ENCODE results near the gene KCTD20. TPM values are rescaled to one million over a fixed set of nuclear protein-coding genes. Genes with fewer than 3 reads are reported as not detected.
A peak's percentile ranks its signal among the peaks of the same experiment; 100 is the strongest.
"Not testable (repeated sequence)": the region's sequence is repeated elsewhere in the genome, so short reads cannot be mapped to it uniquely, and the experiment has no call there.

KCTD20 gene
- total RNA-seq = 62.2 and 62.4 TPM in 2 replicates

GRCh38 chr6:36442671-36443470 lies at the start of gene KCTD20, which contains the start of gene PXT1:
TSS of gene KCTD20 (plus strand) at chr6:36443000. CDS start at chr6:36470098, 27,098 bp downstream.
TSS of gene PXT1 (minus strand) at chr6:36442854. CDS start at chr6:36426082, 16,772 bp downstream.
- peaks cover 28% of the 10 kb centered on the region for H3K4me1 Mint-ChIP-seq
- peak within 1 kb of the TSS; percentile 98 for H3K27ac Mint-ChIP-seq
- intact Hi-C loops (cut with micrococcal nuclease) = loop anchor here (1.0 to 5.0 kb wide), 4 partner anchors 104 to 819 kb away; partner anchors contain the start of genes SRSF3 and STK38

GRCh38 chr6:36399970-36400369 lies 42.8 kb upstream of the KCTD20 start:
- intact Hi-C loops (cut with micrococcal nuclease) = no loop called here
- peaks cover 24% of the 10 kb centered on the region for H3K27me3 Mint-ChIP-seq
- H3K4me3 Mint-ChIP-seq = no peak overlapping the region
- H3K36me3 Mint-ChIP-seq (ENCODE audit: low read depth) = no peaks in the 10 kb centered on the region
- no peak overlapping the region for H3K27ac Mint-ChIP-seq
- H3K9me3 Mint-ChIP-seq = no peaks in the 10 kb centered on the region
- no peaks in the 10 kb centered on the region for H3K4me1 Mint-ChIP-seq
- no peak for DNase-seq

More at GRCh38 chr6:36442671-36443470, at the start of gene KCTD20, which contains the start of gene PXT1:
- Mint-ChIP-seq H3K27me3 (no peaks in the 10 kb centered on the region), H3K4me3 (peak within 1 kb of the TSS; percentile 96), H3K9me3 (no peaks in the 10 kb centered on the region), H3K36me3 (ENCODE audit: low read depth) (peaks cover 14% of the 10 kb centered on the region)
- DNase-seq = peak; percentile 96

GRCh38 chr6:36402481-36402880 lies 40.3 kb upstream of the KCTD20 start:
- no peak for DNase-seq
- H3K27ac Mint-ChIP-seq = no peak overlapping the region
- peaks cover 26% of the 10 kb centered on the region for H3K27me3 Mint-ChIP-seq
- H3K4me1 Mint-ChIP-seq = no peaks in the 10 kb centered on the region
- intact Hi-C loops (cut with micrococcal nuclease) = no loop called here
- no peaks in the 10 kb centered on the region for H3K36me3 Mint-ChIP-seq (ENCODE audit: low read depth)
- no peaks in the 10 kb centered on the region for H3K9me3 Mint-ChIP-seq
- H3K4me3 Mint-ChIP-seq = no peak overlapping the region

- DNase-seq = no peak
- intact Hi-C loops (cut with micrococcal nuclease) = no loop called here
- Mint-ChIP-seq H3K4me3 (no peak overlapping the region), H3K9me3 (no peaks in the 10 kb centered on the region), H3K4me1 (no peaks in the 10 kb centered on the region), H3K36me3 (ENCODE audit: low read depth) (no peaks in the 10 kb centered on the region), H3K27ac (no peak overlapping the region), H3K27me3 (peaks cover 28% of the 10 kb centered on the region)
Measured at GRCh38 chr6:36404164-36404563, 38.6 kb upstream of the KCTD20 start.

GRCh38 chr6:36409718-36410117 lies 33.1 kb upstream of the KCTD20 start:
- H3K27ac Mint-ChIP-seq; H3K4me1 Mint-ChIP-seq; intact Hi-C loops (cut with micrococcal nuclease); H3K4me3 Mint-ChIP-seq; H3K36me3 Mint-ChIP-seq (ENCODE audit: low read depth); H3K9me3 Mint-ChIP-seq; DNase-seq: not testable (repeated sequence)
- H3K27me3 Mint-ChIP-seq = peaks cover 20% of the 10 kb centered on the region

- Mint-ChIP-seq H3K36me3 (ENCODE audit: low read depth) (no peaks in the 10 kb centered on the region), H3K4me3 (no peak overlapping the region), H3K27ac (no peak overlapping the region), H3K4me1 (no peaks in the 10 kb centered on the region), H3K9me3 (no peaks in the 10 kb centered on the region), H3K27me3 (peaks cover 18% of the 10 kb centered on the region)
- DNase-seq = no peak
- intact Hi-C loops (cut with micrococcal nuclease) = no loop called here
Measured at GRCh38 chr6:36413489-36414480, 29.0 kb upstream of the KCTD20 start.

- Mint-ChIP-seq H3K27ac (no peak overlapping the region), H3K36me3 (ENCODE audit: low read depth) (no peaks in the 10 kb centered on the region), H3K27me3 (peaks cover 12% of the 10 kb centered on the region), H3K4me1 (no peaks in the 10 kb centered on the region), H3K4me3 (no peak overlapping the region), H3K9me3 (no peaks in the 10 kb centered on the region)
- DNase-seq = no peak
- intact Hi-C loops (cut with micrococcal nuclease) = no loop called here
Measured at GRCh38 chr6:36414481-36414880, 28.3 kb upstream of the KCTD20 start.

GRCh38 chr6:36418558-36418957 lies 24.2 kb upstream of the KCTD20 start:
- intact Hi-C loops (cut with micrococcal nuclease) = no loop called here
- no peaks in the 10 kb centered on the region for H3K36me3 Mint-ChIP-seq (ENCODE audit: low read depth)
- peaks cover 12% of the 10 kb centered on the region for H3K27me3 Mint-ChIP-seq
- peaks cover 12% of the 10 kb centered on the region for H3K4me1 Mint-ChIP-seq
- no peak overlapping the region for H3K4me3 Mint-ChIP-seq
- no peaks in the 10 kb centered on the region for H3K9me3 Mint-ChIP-seq
- DNase-seq = no peak
- H3K27ac Mint-ChIP-seq = no peak overlapping the region

- no peak overlapping the region for H3K4me3 Mint-ChIP-seq
Measured at GRCh38 chr6:36419310-36419709, 23.5 kb upstream of the KCTD20 start.

GRCh38 chr6:36422714-36423100 lies 20.1 kb upstream of the KCTD20 start:
- Mint-ChIP-seq H3K27ac (peak overlapping the region; percentile 87), H3K4me1 (peaks cover 15% of the 10 kb centered on the region), H3K27me3 (peaks cover 5% of the 10 kb centered on the region), H3K9me3 (no peaks in the 10 kb centered on the region), H3K4me3 (peak overlapping the region; percentile 88), H3K36me3 (ENCODE audit: low read depth) (no peaks in the 10 kb centered on the region)
- intact Hi-C loops (cut with micrococcal nuclease) = loop anchor here (1.0 to 2.0 kb wide), 6 partner anchors 19 to 337 kb away; partner anchors contain the start of genes SRSF3 and STK38
- no peak for DNase-seq

More at GRCh38 chr6:36419310-36419709, 23.5 kb upstream of the KCTD20 start:
- H3K4me1 Mint-ChIP-seq = peaks cover 15% of the 10 kb centered on the region
- DNase-seq = no peak
- H3K36me3 Mint-ChIP-seq (ENCODE audit: low read depth) = no peaks in the 10 kb centered on the region
- intact Hi-C loops (cut with micrococcal nuclease) = no loop called here
- H3K27me3 Mint-ChIP-seq = peaks cover 9% of the 10 kb centered on the region
- H3K27ac Mint-ChIP-seq = no peak overlapping the region
- no peaks in the 10 kb centered on the region for H3K9me3 Mint-ChIP-seq

- peak; percentile 99 for DNase-seq
Measured at GRCh38 chr6:36423101-36423824, 19.5 kb upstream of the KCTD20 start.

GRCh38 chr6:36426622-36427021 lies 16.2 kb upstream of the KCTD20 start:
- no peaks in the 10 kb centered on the region for H3K9me3 Mint-ChIP-seq
- peaks cover 15% of the 10 kb centered on the region for H3K4me1 Mint-ChIP-seq
- peaks cover 1% of the 10 kb centered on the region for H3K27me3 Mint-ChIP-seq
- intact Hi-C loops (cut with micrococcal nuclease) = no loop called here
- H3K4me3 Mint-ChIP-seq = no peak overlapping the region
- H3K27ac Mint-ChIP-seq = no peak overlapping the region
- H3K36me3 Mint-ChIP-seq (ENCODE audit: low read depth) = no peaks in the 10 kb centered on the region
- DNase-seq = no peak

More at GRCh38 chr6:36423101-36423824, 19.5 kb upstream of the KCTD20 start:
- intact Hi-C loops (cut with micrococcal nuclease) = loop anchor here (1.0 to 2.0 kb wide), 6 partner anchors 18 to 336 kb away; partner anchors contain the start of genes SRSF3 and STK38
- H3K36me3 Mint-ChIP-seq (ENCODE audit: low read depth) = no peaks in the 10 kb centered on the region
- peak overlapping the region; percentile 88 for H3K4me3 Mint-ChIP-seq
- peak overlapping the region; percentile 87 for H3K27ac Mint-ChIP-seq
- H3K27me3 Mint-ChIP-seq = peaks cover 5% of the 10 kb centered on the region
- H3K4me1 Mint-ChIP-seq = peaks cover 15% of the 10 kb centered on the region
- no peaks in the 10 kb centered on the region for H3K9me3 Mint-ChIP-seq

- Mint-ChIP-seq H3K27me3 (no peaks in the 10 kb centered on the region), H3K4me3 (no peak overlapping the region), H3K36me3 (ENCODE audit: low read depth) (no peaks in the 10 kb centered on the region), H3K4me1 (peaks cover 5% of the 10 kb centered on the region), H3K27ac (no peak overlapping the region), H3K9me3 (no peaks in the 10 kb centered on the region)
- DNase-seq = no peak
- intact Hi-C loops (cut with micrococcal nuclease) = no loop called here
Measured at GRCh38 chr6:36428911-36429310, 13.9 kb upstream of the KCTD20 start.
